Immature natural killer cell (primary cell): ENCODE measurements around the gene MRPS18A. TPM values are rescaled to one million over a fixed set of nuclear protein-coding genes. Genes with fewer than 3 reads are reported as not detected.
"Not testable (repeated sequence)": the region's sequence is repeated elsewhere in the genome, so short reads cannot be mapped to it uniquely, and the experiment has no call there.

Source experiments
- DNase-seq, 3 donors: peaks; one replicate each; pipeline ENCODE4 v3.0.0; 2022; ENCODE audit warnings: mixed read lengths in 1 of 3
- H3K27ac Mint-ChIP-seq, 6 donors: one replicate each; pipeline ENCODE4 v1.8.0; 2020; ENCODE audit warnings: mixed read lengths in 6 of 6, mild to moderate bottlenecking in 5 of 6, inconsistent platforms in 4 of 6, moderate library complexity in 3 of 6
- H3K27me3 Mint-ChIP-seq, 3 donors: one replicate each; pipeline ENCODE4 v1.8.0; 2020 to 2021; ENCODE audit warnings: low read depth in 3 of 3, mild to moderate bottlenecking in 3 of 3, mixed read lengths in 3 of 3, moderate library complexity in 3 of 3, inconsistent platforms in 1 of 3
- H3K36me3 Mint-ChIP-seq, 3 donors: one replicate each; pipeline ENCODE4 v1.8.0; 2020; ENCODE audit warnings: mixed read lengths in 3 of 3, inconsistent platforms in 2 of 3, mild to moderate bottlenecking in 2 of 3
- H3K4me1 Mint-ChIP-seq, 2 donors: one replicate each; pipeline ENCODE4 v1.8.0; 2020; ENCODE audit warnings: inconsistent platforms in 2 of 2, mild to moderate bottlenecking in 2 of 2, mixed read lengths in 2 of 2, moderate library complexity in 1 of 2
- H3K4me3 Mint-ChIP-seq, 5 donors: one replicate each; pipeline ENCODE4 v1.8.0; 2020; ENCODE audit warnings: mild to moderate bottlenecking in 5 of 5, mixed read lengths in 5 of 5, inconsistent platforms in 3 of 5, moderate library complexity in 3 of 5
- H3K9me3 Mint-ChIP-seq, 6 donors: one replicate each; pipeline ENCODE4 v1.8.0; 2020; ENCODE audit warnings: mild to moderate bottlenecking in 6 of 6, mixed read lengths in 6 of 6, inconsistent platforms in 4 of 6, moderate library complexity in 3 of 6
- polyA plus RNA-seq, 3 donors: library from polyadenylated mRNA; unstranded; fragments of 300-500 nt; fragmentation: Illumina TruSeq; gene quantifications; one replicate each; pipeline ENCODE4 v1.2.3, GENCODE V29; 2021

Gene MRPS18A
- polyA plus RNA-seq, 3 donors from 2014 or later: 53.6 to 83.9 (median 65.6) TPM

DNA sequence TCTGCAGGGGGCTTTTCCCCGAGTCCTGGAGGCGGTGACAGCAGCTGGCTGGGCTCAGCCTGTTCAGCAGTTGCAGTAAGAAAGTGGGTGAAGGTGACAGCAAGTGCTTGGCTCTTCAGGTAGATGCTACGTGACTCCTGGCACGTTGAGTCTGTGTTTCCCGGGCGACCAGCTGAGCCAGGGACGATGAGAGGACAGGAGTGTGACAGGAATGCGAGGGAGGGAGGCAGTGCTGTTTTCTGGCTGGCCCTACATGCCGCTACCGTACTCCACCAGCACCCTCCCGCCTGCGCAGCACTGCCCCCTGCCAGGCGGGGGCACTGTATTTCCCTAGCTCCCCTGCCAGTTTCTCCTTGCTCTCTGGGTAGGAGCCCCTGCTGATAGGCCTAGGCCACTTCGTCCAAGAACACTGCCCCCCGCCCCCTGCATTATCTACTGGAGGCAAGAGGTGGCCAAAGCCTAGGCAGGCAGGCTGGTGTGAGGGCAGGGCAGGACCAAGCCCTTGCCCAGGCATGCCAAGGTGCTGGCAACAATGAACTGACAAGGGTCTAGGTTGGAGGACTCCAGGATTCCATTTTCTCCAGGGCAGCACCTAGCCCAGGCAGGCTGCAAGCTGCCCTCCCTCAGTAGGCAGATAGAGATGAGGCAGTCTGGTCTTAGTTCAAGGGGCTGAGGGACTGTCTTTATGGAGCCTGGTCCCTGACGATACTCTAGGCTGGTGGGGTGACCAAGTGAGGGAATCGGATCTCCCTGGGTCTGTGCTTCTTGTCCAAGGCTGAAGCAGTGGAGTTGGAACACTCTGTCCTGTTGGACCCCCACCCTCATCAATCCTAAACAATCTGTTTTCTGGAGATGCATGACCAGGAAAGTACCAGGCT lies 19.2 kb downstream of the MRPS18A start:
- Mint-ChIP-seq H3K9me3 (no peaks in the 10 kb centered on the region), H3K27me3 (peaks cover 2 to 5% (median 5%) of the 10 kb centered on the region in 3 donors), H3K4me3 (peak overlapping the region in 1 of 5 donors; percentile 10), H3K36me3 (peaks cover 0 to 4% (median 0%) of the 10 kb centered on the region in 3 donors), H3K4me1 (peaks cover 11% of the 10 kb centered on the region in 2 donors), H3K27ac (no peak overlapping the region)
- DNase-seq: peak in 1 of 3 donors; percentile 19

GRCh38 chr6:43667245-43668150 lies 20.1 kb downstream of the MRPS18A start:
- H3K4me3 Mint-ChIP-seq: peak overlapping the region in 3 of 5 donors; percentile 17 to 36 (median 34)
- peaks cover 2 to 6% (median 5%) of the 10 kb centered on the region in 3 donors for H3K27me3 Mint-ChIP-seq

DNA sequence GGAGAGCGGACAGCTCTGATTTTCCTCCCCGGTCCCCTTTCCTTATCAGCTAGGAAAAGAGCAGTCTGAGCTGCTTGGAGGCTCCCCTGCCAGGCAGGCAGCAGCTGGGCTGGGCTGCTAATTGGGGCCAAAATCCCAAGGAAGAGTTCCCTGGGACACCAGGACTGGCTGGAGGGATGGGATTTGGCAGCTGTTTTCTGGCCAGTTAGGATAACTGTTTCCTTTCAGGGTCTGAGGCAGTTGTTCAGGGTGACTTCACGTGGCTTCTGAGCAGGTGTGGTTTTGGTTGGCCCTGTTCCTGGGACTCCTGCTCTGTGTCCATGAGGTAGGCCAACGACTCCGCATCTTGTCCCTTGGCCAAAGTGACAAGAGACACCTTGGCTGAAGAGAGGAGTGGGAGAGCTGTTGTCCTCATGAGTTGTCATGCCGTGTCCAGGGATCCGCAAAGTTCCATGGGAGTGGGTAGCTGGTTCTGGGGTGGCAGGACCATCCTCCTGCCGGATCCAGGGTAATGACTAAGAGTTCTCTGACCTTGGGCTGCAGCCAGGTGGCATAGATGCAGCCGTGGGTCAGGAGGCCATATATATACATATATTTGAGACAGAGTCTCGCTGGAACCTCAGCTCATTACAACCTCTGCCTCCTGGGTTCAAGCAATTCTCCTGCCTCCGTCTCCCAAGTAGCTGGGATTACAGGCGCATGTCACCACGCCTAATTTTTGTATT lies 21.2 kb downstream of the MRPS18A start:
- Mint-ChIP-seq H3K9me3 (no peaks in the 10 kb centered on the region), H3K27ac (no peak overlapping the region), H3K27me3 (peaks cover 2 to 6% (median 5%) of the 10 kb centered on the region in 3 donors), H3K4me3 (no peak overlapping the region), H3K36me3 (peaks cover 0 to 4% (median 0%) of the 10 kb centered on the region in 3 donors), H3K4me1 (peaks cover 11% of the 10 kb centered on the region in 2 donors)
- DNase-seq: no peak

More at GRCh38 chr6:43667245-43668150, 20.1 kb downstream of the MRPS18A start:
- H3K9me3 Mint-ChIP-seq: no peaks in the 10 kb centered on the region
- peak overlapping the region in 2 of 6 donors; percentile 16 to 25 for H3K27ac Mint-ChIP-seq
- DNase-seq: peak; percentile 65 to 67 (median 67)
- peaks cover 0 to 4% (median 0%) of the 10 kb centered on the region in 3 donors for H3K36me3 Mint-ChIP-seq
- peaks cover 11% of the 10 kb centered on the region in 2 donors for H3K4me1 Mint-ChIP-seq

DNA sequence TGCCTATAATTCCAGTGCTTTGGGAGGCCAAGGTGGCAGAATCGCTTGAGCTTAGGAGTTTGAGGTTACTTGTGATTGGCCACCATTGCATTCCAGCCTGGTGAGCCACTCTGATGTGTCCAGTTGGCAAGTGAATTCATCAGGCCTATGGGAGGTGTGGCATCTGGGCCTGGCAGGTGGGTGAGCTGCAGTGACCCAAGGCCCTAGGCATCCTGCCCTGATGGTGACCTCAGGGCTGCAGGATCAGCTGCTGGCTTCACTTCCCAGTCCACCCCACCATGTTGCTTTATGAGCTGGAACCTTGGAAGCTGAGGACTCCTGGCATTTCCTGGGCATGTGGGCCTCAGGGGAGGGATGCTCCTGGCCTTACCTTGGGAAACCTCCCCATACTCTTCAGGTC lies 22.2 kb downstream of the MRPS18A start:
- Mint-ChIP-seq H3K4me3 (no peak overlapping the region), H3K4me1 (peaks cover 11% of the 10 kb centered on the region in 2 donors), H3K9me3 (no peaks in the 10 kb centered on the region), H3K27me3 (peaks cover 4 to 6% (median 5%) of the 10 kb centered on the region in 3 donors), H3K36me3 (no peaks in the 10 kb centered on the region), H3K27ac (no peak overlapping the region)
- no peak for DNase-seq

- not testable (repeated sequence) for H3K27ac Mint-ChIP-seq, H3K9me3 Mint-ChIP-seq, H3K36me3 Mint-ChIP-seq, H3K27me3 Mint-ChIP-seq, DNase-seq, H3K4me3 Mint-ChIP-seq
- H3K4me1 Mint-ChIP-seq: peaks cover 6 to 10% of the 10 kb centered on the region in 2 donors
Measured at GRCh38 chr6:43662948-43663347, 24.6 kb downstream of the MRPS18A start.

GRCh38 chr6:43658161-43658560 lies 29.4 kb downstream of the MRPS18A start:
- Mint-ChIP-seq H3K4me3 (no peak overlapping the region), H3K36me3 (no peaks in the 10 kb centered on the region), H3K4me1 (no peaks in the 10 kb centered on the region), H3K27ac (no peak overlapping the region), H3K9me3 (no peaks in the 10 kb centered on the region), H3K27me3 (peaks cover 0 to 8% (median 1%) of the 10 kb centered on the region in 3 donors)
- no peak for DNase-seq

- H3K36me3 Mint-ChIP-seq: no peaks in the 10 kb centered on the region
- H3K27me3 Mint-ChIP-seq: peaks cover 0 to 8% (median 1%) of the 10 kb centered on the region in 3 donors
Measured at GRCh38 chr6:43657221-43657802, 30.3 kb downstream of the MRPS18A start.

GRCh38 chr6:43652822-43653221 lies 34.8 kb downstream of the MRPS18A start:
- H3K27me3 Mint-ChIP-seq, H3K4me3 Mint-ChIP-seq, DNase-seq, H3K4me1 Mint-ChIP-seq, H3K27ac Mint-ChIP-seq, H3K9me3 Mint-ChIP-seq, H3K36me3 Mint-ChIP-seq: not testable (repeated sequence)

More at GRCh38 chr6:43657221-43657802, 30.3 kb downstream of the MRPS18A start:
- no peaks in the 10 kb centered on the region for H3K4me1 Mint-ChIP-seq
- DNase-seq: no peak
- no peak overlapping the region for H3K4me3 Mint-ChIP-seq
- no peak overlapping the region for H3K27ac Mint-ChIP-seq
- no peaks in the 10 kb centered on the region for H3K9me3 Mint-ChIP-seq

DNA sequence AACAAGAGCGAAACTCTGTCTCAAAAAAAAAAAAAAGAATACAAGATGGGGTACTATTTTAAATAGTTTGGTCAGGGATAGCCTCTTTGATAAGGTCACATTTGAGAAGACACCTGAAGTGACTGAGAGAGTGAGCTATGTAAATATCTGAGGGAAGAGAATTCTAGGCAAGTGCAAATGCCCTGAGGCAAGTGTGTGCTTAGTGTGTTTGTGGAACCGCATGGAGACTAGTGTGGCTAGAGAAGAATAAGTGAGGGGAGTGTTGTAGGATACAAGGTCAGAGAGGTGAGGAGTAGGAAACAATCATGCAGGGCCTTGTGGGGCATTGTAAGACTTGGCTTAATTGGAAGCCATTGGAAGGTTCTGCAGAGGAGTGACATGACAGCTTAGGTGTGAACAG lies 39.3 kb downstream of the MRPS18A start:
- Mint-ChIP-seq H3K27me3 (peaks cover 2 to 8% (median 4%) of the 10 kb centered on the region in 3 donors), H3K9me3 (peaks cover 0 to 1% (median 0%) of the 10 kb centered on the region in 6 donors), H3K36me3 (peaks cover 0 to 3% (median 0%) of the 10 kb centered on the region in 3 donors), H3K4me3 (no peak overlapping the region), H3K4me1 (peaks cover 14 to 16% of the 10 kb centered on the region in 2 donors), H3K27ac (no peak overlapping the region)
- DNase-seq: no peak

- H3K27me3 Mint-ChIP-seq: peaks cover 4 to 8% (median 4%) of the 10 kb centered on the region in 3 donors
- H3K27ac Mint-ChIP-seq: peak overlapping the region in 1 of 6 donors; percentile 5
- no peak for DNase-seq
- H3K36me3 Mint-ChIP-seq: peaks cover 0 to 3% (median 0%) of the 10 kb centered on the region in 3 donors
- H3K4me1 Mint-ChIP-seq: peaks cover 15 to 16% of the 10 kb centered on the region in 2 donors
- peak overlapping the region in 1 of 5 donors; percentile 2 for H3K4me3 Mint-ChIP-seq
- peaks cover 0 to 1% (median 0%) of the 10 kb centered on the region in 6 donors for H3K9me3 Mint-ChIP-seq
Measured at GRCh38 chr6:43647613-43648012, 40.0 kb downstream of the MRPS18A start.

- Mint-ChIP-seq H3K4me3 (peak overlapping the region; percentile 79 to 87 (median 84)), H3K36me3 (peaks cover 3 to 8% (median 4%) of the 10 kb centered on the region in 3 donors), H3K9me3 (peaks cover 0 to 1% (median 0%) of the 10 kb centered on the region in 6 donors), H3K4me1 (peaks cover 15 to 17% of the 10 kb centered on the region in 2 donors), H3K27ac (peak overlapping the region in 3 of 6 donors; percentile 49 to 74 (median 64)), H3K27me3 (peaks cover 4 to 8% (median 4%) of the 10 kb centered on the region in 3 donors)
- DNase-seq: no peak
Measured at GRCh38 chr6:43645613-43645964, 42.0 kb downstream of the MRPS18A start.

DNA sequence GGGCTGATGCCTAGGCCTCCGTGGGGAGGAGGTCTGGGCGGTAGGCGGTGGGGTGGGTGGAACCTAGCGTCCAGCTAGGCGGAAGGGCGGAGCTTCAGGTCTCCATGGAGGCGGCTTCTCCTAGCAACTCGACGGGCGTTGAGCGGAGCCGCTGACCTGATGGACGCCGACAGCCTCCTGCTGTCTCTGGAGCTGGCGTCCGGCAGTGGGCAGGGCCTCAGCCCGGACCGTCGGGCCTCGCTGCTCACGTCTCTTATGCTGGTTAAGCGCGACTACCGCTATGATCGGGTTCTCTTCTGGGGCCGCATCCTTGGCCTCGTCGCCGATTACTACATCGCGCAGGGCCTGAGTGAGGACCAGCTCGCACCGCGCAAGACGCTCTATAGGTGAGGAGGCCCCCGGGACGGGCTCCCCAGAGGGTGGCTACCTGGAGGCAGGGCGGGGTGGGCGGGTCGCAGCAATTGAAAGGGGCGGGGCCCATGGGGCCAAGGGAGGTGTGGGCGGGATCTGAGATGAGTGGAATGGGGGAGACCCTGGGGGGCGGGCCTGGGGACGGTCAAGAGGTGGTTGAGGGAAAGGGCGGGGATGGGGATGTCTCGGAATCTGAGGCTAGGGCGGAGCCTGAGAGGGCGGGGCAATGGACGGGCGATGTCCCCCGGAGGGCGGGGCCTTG lies 42.5 kb downstream of the MRPS18A start, which contains the start of gene RSPH9:
TSS of gene RSPH9 (plus strand) at position 97 of the 673 bp plus-strand sequence. CDS start at position 160, 63 bp downstream.
- DNase-seq: peak; percentile 34 to 44 (median 41)
- peak within 1 kb of the TSS; percentile 79 to 87 (median 84) for H3K4me3 Mint-ChIP-seq
- peak within 1 kb of the TSS; percentile 49 to 79 (median 59) for H3K27ac Mint-ChIP-seq
- H3K9me3 Mint-ChIP-seq: no peaks in the 10 kb centered on the region
- H3K36me3 Mint-ChIP-seq: peaks cover 8 to 13% (median 10%) of the 10 kb centered on the region in 3 donors
- H3K27me3 Mint-ChIP-seq: peaks cover 2 to 8% (median 2%) of the 10 kb centered on the region in 3 donors
- H3K4me1 Mint-ChIP-seq: peaks cover 18 to 22% of the 10 kb centered on the region in 2 donors
